ENCODE measurements around the gene PHC2.

Gene PHC2

DNA sequence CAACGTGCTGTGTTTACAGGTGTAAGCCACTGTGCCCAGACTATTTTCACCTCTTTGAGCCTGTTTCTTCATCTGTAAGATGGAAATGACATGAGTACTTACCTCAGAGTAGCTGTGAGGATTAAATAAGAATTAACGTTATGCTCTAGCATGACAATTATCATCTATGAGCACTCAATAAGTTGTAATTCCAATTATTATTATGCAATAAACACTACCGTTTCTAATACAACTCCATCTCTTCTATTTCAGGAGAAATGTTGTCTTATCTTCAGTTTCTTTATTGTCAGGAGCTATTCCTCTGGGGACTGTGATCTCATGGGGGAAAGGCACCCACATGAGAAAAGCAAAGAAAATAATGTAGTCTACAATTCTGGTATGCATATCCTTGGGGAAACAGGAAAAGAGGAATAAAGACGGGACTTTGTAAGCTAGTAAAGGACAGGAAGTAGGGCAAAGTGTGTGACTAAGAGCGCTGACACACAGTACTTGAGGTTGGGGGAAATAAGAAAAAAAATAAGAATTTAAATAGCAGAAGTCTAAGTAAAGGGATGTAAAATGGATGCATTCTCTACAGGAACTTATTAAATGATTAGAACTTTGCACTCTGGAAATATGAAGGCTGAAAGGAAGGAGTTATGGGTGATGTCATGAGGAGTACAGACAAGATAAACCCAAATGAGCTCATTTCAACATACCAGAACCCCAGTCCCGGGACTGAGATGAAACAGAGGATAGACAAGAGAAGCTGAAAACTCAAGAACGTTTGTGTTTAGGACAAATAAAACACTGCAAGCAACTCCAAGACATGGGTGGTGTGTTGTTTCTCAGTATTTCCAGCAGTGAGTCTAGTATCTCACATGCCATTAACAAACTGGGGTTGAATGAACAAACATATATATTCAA, 9.8 kb downstream of the PHC2 start:
- Histone ChIP-seq H4K20me1 (ENCODE audit: insufficient read depth) (no peaks in the 10 kb centered on the region), H3K79me2 (ENCODE audit: insufficient read depth, low read depth) (no peaks in the 10 kb centered on the region), H3K4me2 (no peak overlapping the region), H2AFZ (ENCODE audit: low read depth) (no peak overlapping the region), H3K9ac (no peak overlapping the region), H3K27ac (no peak overlapping the region), H3K4me1 (ENCODE audit: low read depth, poor library complexity, severe bottlenecking) (no peaks in the 10 kb centered on the region), H3K27me3 (ENCODE audit: insufficient read depth, low read depth) (no peaks in the 10 kb centered on the region), H3K36me3 (ENCODE audit: insufficient read depth) (no peaks in the 10 kb centered on the region), H3K4me3 (IDR thresholded peaks at IDR 0.05; ENCODE audit: insufficient read depth, low read depth, low read length) (no peak overlapping the region)
- TF ChIP-seq CTCF (conservative IDR thresholded peaks at IDR 0.05; ENCODE audit: low read depth, low read length) = no peak

DNA sequence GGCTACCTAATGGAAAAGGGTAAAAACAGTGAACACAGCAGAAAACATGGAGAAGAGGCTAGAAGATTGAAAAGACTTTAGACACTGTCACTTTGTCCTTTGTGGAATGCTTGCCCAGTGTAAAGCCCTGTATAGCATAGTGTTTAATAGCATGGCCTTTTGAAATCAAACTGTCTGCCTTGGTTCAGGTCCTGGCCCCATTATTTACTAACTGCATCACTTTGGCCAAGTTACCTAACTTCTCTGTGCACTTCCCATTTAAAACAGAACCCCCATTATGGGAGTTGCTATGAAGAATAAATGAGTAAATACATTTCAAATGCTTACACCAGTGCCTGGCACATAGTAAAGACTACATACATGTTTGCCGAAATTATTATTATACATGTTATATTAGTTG, 12.1 kb downstream of the PHC2 start:
- H3K4me2 ChIP-seq = no peak overlapping the region
- no peak overlapping the region for H3K9ac ChIP-seq
- H3K4me3 ChIP-seq (IDR thresholded peaks at IDR 0.05; ENCODE audit: insufficient read depth, low read depth, low read length) = no peak overlapping the region
- H4K20me1 ChIP-seq (ENCODE audit: insufficient read depth) = no peaks in the 10 kb centered on the region
- no peak for TF ChIP-seq CTCF (conservative IDR thresholded peaks at IDR 0.05; ENCODE audit: low read depth, low read length)
- H3K36me3 ChIP-seq (ENCODE audit: insufficient read depth) = no peaks in the 10 kb centered on the region
- no peak overlapping the region for H3K27ac ChIP-seq
- no peak overlapping the region for H2AFZ ChIP-seq (ENCODE audit: low read depth)
- H3K79me2 ChIP-seq (ENCODE audit: insufficient read depth, low read depth) = no peaks in the 10 kb centered on the region
- no peaks in the 10 kb centered on the region for H3K27me3 ChIP-seq (ENCODE audit: insufficient read depth, low read depth)
- H3K4me1 ChIP-seq (ENCODE audit: low read depth, poor library complexity, severe bottlenecking) = no peaks in the 10 kb centered on the region

- no peaks in the 10 kb centered on the region for H3K4me1 ChIP-seq (ENCODE audit: low read depth, poor library complexity, severe bottlenecking)
- no peak overlapping the region for H3K4me2 ChIP-seq
- H3K36me3 ChIP-seq (ENCODE audit: insufficient read depth) = no peaks in the 10 kb centered on the region
- H3K79me2 ChIP-seq (ENCODE audit: insufficient read depth, low read depth) = no peaks in the 10 kb centered on the region
- H3K27ac ChIP-seq = no peak overlapping the region
- no peaks in the 10 kb centered on the region for H3K27me3 ChIP-seq (ENCODE audit: insufficient read depth, low read depth)
- H3K4me3 ChIP-seq (IDR thresholded peaks at IDR 0.05; ENCODE audit: insufficient read depth, low read depth, low read length) = no peak overlapping the region
- no peak overlapping the region for H2AFZ ChIP-seq (ENCODE audit: low read depth)
- no peak overlapping the region for H3K9ac ChIP-seq
- no peak for TF ChIP-seq CTCF (conservative IDR thresholded peaks at IDR 0.05; ENCODE audit: low read depth, low read length)
- H4K20me1 ChIP-seq (ENCODE audit: insufficient read depth) = no peaks in the 10 kb centered on the region
Measured at GRCh38 chr1:33414879-33415278, 16.0 kb downstream of the PHC2 start.

GRCh38 chr1:33410091-33410701, 20.7 kb downstream of the PHC2 start:
- no peaks in the 10 kb centered on the region for H4K20me1 ChIP-seq (ENCODE audit: insufficient read depth)
- H2AFZ ChIP-seq (ENCODE audit: low read depth) = no peak overlapping the region
- no peak overlapping the region for H3K27ac ChIP-seq
- no peak overlapping the region for H3K4me2 ChIP-seq
- H3K4me1 ChIP-seq (ENCODE audit: low read depth, poor library complexity, severe bottlenecking) = no peaks in the 10 kb centered on the region
- no peak for TF ChIP-seq CTCF (conservative IDR thresholded peaks at IDR 0.05; ENCODE audit: low read depth, low read length)
- H3K9ac ChIP-seq = no peak overlapping the region
- no peaks in the 10 kb centered on the region for H3K79me2 ChIP-seq (ENCODE audit: insufficient read depth, low read depth)
- no peak overlapping the region for H3K4me3 ChIP-seq (IDR thresholded peaks at IDR 0.05; ENCODE audit: insufficient read depth, low read depth, low read length)
- no peaks in the 10 kb centered on the region for H3K27me3 ChIP-seq (ENCODE audit: insufficient read depth, low read depth)
- H3K36me3 ChIP-seq (ENCODE audit: insufficient read depth) = no peaks in the 10 kb centered on the region

Measured in KMS-11 (cell line).